HG03103 (cell line): ENCODE results near the gene ZCCHC24.

Experiments used
- ATAC-seq: cut with Tn5 transposase; IDR thresholded peaks from one replicate; pipeline ENCODE4 v1.9.1; 2021; ENCODE audit warnings: low read depth; ENCODE audit not compliant: unreplicated experiment

Gene ZCCHC24

GRCh38 chr10:79433324-79434222, 11.9 kb downstream of the ZCCHC24 start:
- no peak for ATAC-seq

- no peak for ATAC-seq
Measured at GRCh38 chr10:79431891-79432831, 13.3 kb downstream of the ZCCHC24 start.

- no peak for ATAC-seq
Measured at GRCh38 chr10:79431428-79431827, 14.0 kb downstream of the ZCCHC24 start.

GRCh38 chr10:79430936-79431335, 14.5 kb downstream of the ZCCHC24 start:
- no peak for ATAC-seq

GRCh38 chr10:79430325-79430905, 15.0 kb downstream of the ZCCHC24 start:
- no peak for ATAC-seq

- ATAC-seq: no peak
Measured at GRCh38 chr10:79429751-79430150, 15.7 kb downstream of the ZCCHC24 start.

- ATAC-seq: no peak
Measured at GRCh38 chr10:79427965-79428364, 17.5 kb downstream of the ZCCHC24 start.

GRCh38 chr10:79425074-79425532, 20.3 kb downstream of the ZCCHC24 start:
- no peak for ATAC-seq

GRCh38 chr10:79424221-79425073, 21.0 kb downstream of the ZCCHC24 start:
- no peak for ATAC-seq

GRCh38 chr10:79422178-79422892, 23.1 kb downstream of the ZCCHC24 start:
- no peak for ATAC-seq

GRCh38 chr10:79420974-79421688, 24.3 kb downstream of the ZCCHC24 start:
- ATAC-seq: no peak

GRCh38 chr10:79418886-79419595, 26.4 kb downstream of the ZCCHC24 start:
- ATAC-seq: no peak

GRCh38 chr10:79418274-79418673, 27.1 kb downstream of the ZCCHC24 start:
- ATAC-seq: no peak

GRCh38 chr10:79417731-79418130, 27.7 kb downstream of the ZCCHC24 start:
- no peak for ATAC-seq

- ATAC-seq: no peak
Measured at GRCh38 chr10:79417266-79417665, 28.2 kb downstream of the ZCCHC24 start.

GRCh38 chr10:79416578-79417255, 28.7 kb downstream of the ZCCHC24 start:
- ATAC-seq: no peak

GRCh38 chr10:79415736-79416577, 29.5 kb downstream of the ZCCHC24 start:
- no peak for ATAC-seq
